ENCODE measurements around the gene JRKL. TPM values are rescaled to one million over a fixed set of nuclear protein-coding genes. Genes with fewer than 3 reads are reported as not detected.

JRKL gene
- total and polyA plus RNA-seq, 2 of the 8 experiments (the other 6 are each of a cell fraction or from before 2014, with no cell fraction given), result 1.4 to 4.9 TPM

DNA sequence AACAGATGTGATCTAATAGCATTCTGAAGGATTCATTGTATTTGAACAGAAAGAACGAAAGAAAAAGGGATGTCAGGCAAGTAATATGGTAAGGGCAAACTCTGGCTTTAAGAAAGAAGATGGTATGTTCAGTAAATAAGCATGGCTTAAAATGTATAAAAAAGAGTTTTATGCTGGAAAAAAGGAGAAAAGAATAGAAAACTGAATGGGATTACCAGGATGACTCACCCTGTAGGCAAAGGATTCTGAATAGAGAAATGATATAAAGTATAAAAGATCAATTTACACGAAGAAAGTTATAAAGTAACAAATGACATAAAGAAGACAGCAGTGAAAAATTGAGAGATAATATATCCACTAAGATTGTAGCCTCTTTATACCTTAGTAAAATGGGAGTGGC, 4.6 kb upstream of the JRKL start:
- Histone ChIP-seq H2BK12ac (ENCODE audit: low read depth, low read length) (no peak overlapping the region), H2AK5ac (ENCODE audit: low read depth, low read length) (no peak overlapping the region), H3K79me2 (ENCODE audit: control insufficient read depth in 1 of 2, insufficient read depth in 2 of 2, low read length in 2 of 2) (peaks cover 0 to 19% of the 10 kb centered on the region in 2 experiments; a peak in 2 of 4 replicates), H2AFZ (ENCODE audit: low read length) (no peak overlapping the region), H3K36me3 (ENCODE audit: control insufficient read depth in 2 of 4, insufficient read depth in 4 of 4, low read length in 3 of 4) (peaks cover 0 to 16% (median 3%) of the 10 kb centered on the region in 4 experiments; a peak in 3 of 8 replicates), H3K23me2 (ENCODE audit: low read depth, low read length) (peaks cover 2% of the 10 kb centered on the region; the same call in 1 of the 2 replicates), H3K18ac (ENCODE audit: extremely low read depth, low read length) (no peak overlapping the region), H3K9me3 (ENCODE audit: insufficient read depth in 2 of 2, low read depth in 1 of 2, low read length in 1 of 2) (no peaks in the 10 kb centered on the region), H3K4me2 (ENCODE audit: insufficient read depth in 1 of 2, low read depth in 2 of 2, low read length in 2 of 2) (no peak overlapping the region), H3K14ac (ENCODE audit: insufficient read length) (no peak overlapping the region), H2BK20ac (ENCODE audit: low read length) (no peak overlapping the region), H4K5ac (ENCODE audit: insufficient read length, low read depth, low read length) (no peak overlapping the region), H2BK120ac (replicated peaks; ENCODE audit: low read depth, low read length) (no peak overlapping the region), H3K79me1 (ENCODE audit: low read depth, low read length) (no peaks in the 10 kb centered on the region; the same call in 1 of the 2 replicates), H3K4ac (replicated peaks; ENCODE audit: insufficient read length, low read depth, low read length) (no peak overlapping the region), H4K8ac (ENCODE audit: extremely low read depth, insufficient read depth, low read length) (no peak overlapping the region), H3K9ac (replicated peaks in 1 of 4; ENCODE audit: extremely low read depth in 1 of 4, low read depth in 3 of 4, low read length in 3 of 4) (no peak overlapping the region), H3K27me3 (replicated peaks in 1 of 4; ENCODE audit: control insufficient read depth in 3 of 4, extremely low read depth in 1 of 4, insufficient read depth in 3 of 4, low read length in 3 of 4) (no peaks in the 10 kb centered on the region), H3K4me3 (ENCODE audit: extremely low read depth in 1 of 4, insufficient read depth in 2 of 4, low read depth in 3 of 4, low read length in 4 of 4) (no peak overlapping the region), H4K20me1 (replicated peaks in 1 of 2; ENCODE audit: control insufficient read depth in 1 of 2, insufficient read depth in 2 of 2, low read length in 2 of 2) (no peaks in the 10 kb centered on the region), H3K27ac (ENCODE audit: low read depth, low read length) (no peak overlapping the region), H2BK5ac (ENCODE audit: low read depth, low read length) (no peak overlapping the region), H4K91ac (replicated peaks; ENCODE audit: insufficient read length, low read length) (no peak overlapping the region), H3K23ac (ENCODE audit: insufficient read length) (no peak overlapping the region), H3K56ac (replicated peaks; ENCODE audit: insufficient read length, low read depth, low read length) (no peak overlapping the region), H3K4me1 (replicated peaks in 1 of 4; ENCODE audit: control insufficient read depth in 3 of 4, insufficient read depth in 4 of 4, low read length in 3 of 4) (no peaks in the 10 kb centered on the region), H2BK15ac (ENCODE audit: low read length) (no peak overlapping the region)
- ChIA-PET CTCF (ENCODE audit: partially characterized antibody) (interaction anchor here (1.0 kb wide), 2 partner anchors 9 to 54 kb away, joined by 3 read pairs; no protein-coding TSS in a partner anchor), POLR2A (ENCODE audit: partially characterized antibody) (no interaction called here)
- FAIRE-seq (no peak), DNase-seq (ENCODE audit: low read depth in 1 of 2, low spot score in 2 of 2) (no peak)
- WGBS, 2 experiments (ENCODE audit: extremely low coverage in 1 of 2, insufficient coverage in 1 of 2, insufficient read length in 1 of 2, insufficient replicate concordance in 2 of 2, low coverage in 1 of 2, low lambda C conversion rate in 2 of 2, missing lambda C conversion rate in 1 of 2), result 89% methylated on average over 2 of the region's 2 CpGs; no CpG with 5 or more reads in 1 of the 2 experiments
- no peak for TF ChIP-seq SAP30 (IDR thresholded peaks at IDR 0.05; ENCODE audit: insufficient read depth, insufficient replicate concordance, low read length)
- no peak for TF ChIP-seq ZNF274 (IDR thresholded peaks at IDR 0.05; ENCODE audit: borderline replicate concordance, extremely low read depth, low read length)
- no peak for TF ChIP-seq GABPA (IDR thresholded peaks at IDR 0.05; ENCODE audit: borderline replicate concordance, insufficient read depth, low read length)
- TF ChIP-seq JUN (IDR thresholded peaks at IDR 0.05; ENCODE audit: low read depth, low read length), result no peak
- no peak for TF ChIP-seq CREB1 (IDR thresholded peaks at IDR 0.05)
- TF ChIP-seq SP1 (IDR thresholded peaks at IDR 0.05; ENCODE audit: low read depth, low read length), result no peak
- no peak for TF ChIP-seq RAD21 (IDR thresholded peaks at IDR 0.05 in 1 of 2, conservative IDR thresholded peaks at IDR 0.05 in 1 of 2; ENCODE audit: low read depth in 2 of 2, low read length in 2 of 2)
- TF ChIP-seq HDAC6 (IDR thresholded peaks at IDR 0.05; ENCODE audit: low read depth, low read length), result no peak
- no peak for TF ChIP-seq RXRA (IDR thresholded peaks at IDR 0.05; ENCODE audit: insufficient read depth, low read depth, low read length)
- no peak for TF ChIP-seq TEAD4 (IDR thresholded peaks at IDR 0.05; ENCODE audit: low read depth, low read length)
- no peak for TF ChIP-seq TAF7 (optimal IDR thresholded peaks at IDR 0.05; ENCODE audit: borderline replicate concordance, low read depth, low read length)
- TF ChIP-seq EZH2 (IDR thresholded peaks at IDR 0.05; ENCODE audit: low read depth, low read length, severe bottlenecking), result no peak
- no peak for TF ChIP-seq SIX5 (IDR thresholded peaks at IDR 0.05; ENCODE audit: low read depth, low read length)
- TF ChIP-seq HDAC2 (IDR thresholded peaks at IDR 0.05; ENCODE audit: borderline replicate concordance in 1 of 2, low read depth in 2 of 2, low read length in 2 of 2), result no peak
